Measurements from ENCODE around the gene GRIK1. TPM values are rescaled to one million over a fixed set of nuclear protein-coding genes. Genes with fewer than 3 reads are reported as not detected.

The GRIK1 gene
- polyA plus RNA-seq, 1 experiment = not detected

DNA sequence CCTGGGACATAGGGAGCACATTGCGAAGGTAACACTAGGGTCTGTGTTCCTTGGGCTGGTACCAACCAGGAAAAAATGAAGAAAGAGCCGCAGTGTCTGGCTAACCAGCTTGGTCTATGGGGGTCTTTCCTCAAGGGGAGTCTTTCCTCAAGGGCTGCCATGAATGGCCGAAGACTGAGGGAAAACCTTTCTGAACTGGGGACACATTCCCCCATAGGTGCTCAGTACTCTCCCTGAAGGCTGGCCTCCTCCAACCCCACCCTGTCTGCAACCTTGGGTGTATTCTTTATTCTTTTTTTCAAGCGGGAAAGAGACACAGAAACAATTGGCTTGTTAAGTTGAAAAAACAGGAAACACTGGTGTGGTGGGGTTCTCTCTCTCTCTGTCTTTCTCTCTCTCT lies 440.6 kb downstream of the GRIK1 start:
- Histone ChIP-seq H3K4me3 (ENCODE audit: low read depth, low read length) (no peak overlapping the region), H3K27me3 (ENCODE audit: control insufficient read depth, insufficient read depth, low read length) (no peaks in the 10 kb centered on the region), H3K9me3 (ENCODE audit: control insufficient read depth, insufficient read depth, low read length) (peaks cover 9% of the 10 kb centered on the region), H3K27ac (ENCODE audit: low read depth, low read length) (no peak overlapping the region)
- CTCF ChIA-PET = interaction anchor here (1.1 to 1.7 kb wide), 2 partner anchors 9 to 21 kb away, joined by 3 to 8 read pairs; no protein-coding TSS in a partner anchor
- POLR2A ChIA-PET = interaction anchor here (0.6 kb wide), 1 partner anchor 19 kb away, joined by 3 read pairs; no protein-coding TSS in a partner anchor
- TF ChIP-seq, protein P1, sequence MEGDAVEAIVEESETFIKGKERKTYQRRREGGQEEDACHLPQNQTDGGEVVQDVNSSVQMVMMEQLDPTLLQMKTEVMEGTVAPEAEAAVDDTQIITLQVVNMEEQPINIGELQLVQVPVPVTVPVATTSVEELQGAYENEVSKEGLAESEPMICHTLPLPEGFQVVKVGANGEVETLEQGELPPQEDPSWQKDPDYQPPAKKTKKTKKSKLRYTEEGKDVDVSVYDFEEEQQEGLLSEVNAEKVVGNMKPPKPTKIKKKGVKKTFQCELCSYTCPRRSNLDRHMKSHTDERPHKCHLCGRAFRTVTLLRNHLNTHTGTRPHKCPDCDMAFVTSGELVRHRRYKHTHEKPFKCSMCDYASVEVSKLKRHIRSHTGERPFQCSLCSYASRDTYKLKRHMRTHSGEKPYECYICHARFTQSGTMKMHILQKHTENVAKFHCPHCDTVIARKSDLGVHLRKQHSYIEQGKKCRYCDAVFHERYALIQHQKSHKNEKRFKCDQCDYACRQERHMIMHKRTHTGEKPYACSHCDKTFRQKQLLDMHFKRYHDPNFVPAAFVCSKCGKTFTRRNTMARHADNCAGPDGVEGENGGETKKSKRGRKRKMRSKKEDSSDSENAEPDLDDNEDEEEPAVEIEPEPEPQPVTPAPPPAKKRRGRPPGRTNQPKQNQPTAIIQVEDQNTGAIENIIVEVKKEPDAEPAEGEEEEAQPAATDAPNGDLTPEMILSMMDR (IDR thresholded peaks at IDR 0.05; ENCODE audit: low read depth, low read length) = no peak
- no peak for DNase-seq (ENCODE audit: low read depth, low spot score)

DNA sequence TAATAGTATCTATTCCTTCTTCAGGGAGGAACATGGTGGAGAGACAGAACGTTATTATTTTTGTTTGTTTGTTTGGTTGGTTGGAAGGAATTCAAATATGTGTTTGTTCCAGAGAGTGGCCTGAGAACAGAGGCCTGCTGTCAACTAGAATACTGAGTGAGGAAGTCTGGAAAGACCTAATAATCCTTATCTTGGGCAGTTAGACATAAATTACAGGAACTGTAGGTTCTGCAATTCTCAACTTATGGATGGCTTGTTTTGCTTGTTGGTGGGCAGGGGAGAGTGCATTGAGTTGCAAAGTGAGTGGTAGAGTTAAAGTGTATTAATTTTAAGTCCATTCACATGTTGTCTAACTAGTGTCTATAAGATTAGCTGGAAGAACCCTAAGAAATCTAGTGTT lies 443.5 kb downstream of the GRIK1 start:
- POLR2A ChIA-PET = no interaction called here
- no peaks in the 10 kb centered on the region for H3K27me3 ChIP-seq (ENCODE audit: control insufficient read depth, insufficient read depth, low read length)
- TF ChIP-seq, protein P1 (IDR thresholded peaks at IDR 0.05; ENCODE audit: low read depth, low read length) = no peak
- no peak overlapping the region for H3K27ac ChIP-seq (ENCODE audit: low read depth, low read length)
- no peak for DNase-seq (ENCODE audit: low read depth, low spot score)
- CTCF ChIA-PET = no interaction called here
- no peak overlapping the region for H3K4me3 ChIP-seq (ENCODE audit: low read depth, low read length)
- peaks cover 9% of the 10 kb centered on the region for H3K9me3 ChIP-seq (ENCODE audit: control insufficient read depth, insufficient read depth, low read length)

DNA sequence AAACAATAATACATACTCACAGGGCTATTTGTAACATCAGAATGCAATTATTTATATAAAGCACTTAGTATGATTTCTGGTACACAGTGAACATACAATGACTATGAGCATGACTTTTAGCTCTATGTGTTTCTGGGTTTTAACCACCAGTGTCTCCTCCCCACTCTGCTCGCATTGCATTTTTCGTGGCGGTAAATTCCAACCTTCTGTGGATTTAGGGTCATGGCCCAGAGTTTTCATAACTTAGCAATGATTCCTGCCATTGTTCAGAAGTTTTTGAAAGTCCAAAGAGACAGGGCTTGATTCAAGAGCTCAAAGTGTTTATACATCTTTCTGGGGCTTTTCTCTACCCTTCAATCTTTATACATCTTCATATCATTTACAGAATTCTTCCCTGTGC lies 449.8 kb downstream of the GRIK1 start:
- no peaks in the 10 kb centered on the region for H3K9me3 ChIP-seq (ENCODE audit: control insufficient read depth, insufficient read depth, low read length)
- TF ChIP-seq, protein P1 (IDR thresholded peaks at IDR 0.05; ENCODE audit: low read depth, low read length) = no peak
- POLR2A ChIA-PET = no interaction called here
- H3K4me3 ChIP-seq (ENCODE audit: low read depth, low read length) = no peak overlapping the region
- CTCF ChIA-PET = interaction anchor here (1.1 to 1.2 kb wide), 2 partner anchors 10 to 359 kb away, joined by 3 to 8 read pairs; no protein-coding TSS in a partner anchor
- no peak overlapping the region for H3K27ac ChIP-seq (ENCODE audit: low read depth, low read length)
- no peaks in the 10 kb centered on the region for H3K27me3 ChIP-seq (ENCODE audit: control insufficient read depth, insufficient read depth, low read length)
- no peak for DNase-seq (ENCODE audit: low read depth, low spot score)

DNA sequence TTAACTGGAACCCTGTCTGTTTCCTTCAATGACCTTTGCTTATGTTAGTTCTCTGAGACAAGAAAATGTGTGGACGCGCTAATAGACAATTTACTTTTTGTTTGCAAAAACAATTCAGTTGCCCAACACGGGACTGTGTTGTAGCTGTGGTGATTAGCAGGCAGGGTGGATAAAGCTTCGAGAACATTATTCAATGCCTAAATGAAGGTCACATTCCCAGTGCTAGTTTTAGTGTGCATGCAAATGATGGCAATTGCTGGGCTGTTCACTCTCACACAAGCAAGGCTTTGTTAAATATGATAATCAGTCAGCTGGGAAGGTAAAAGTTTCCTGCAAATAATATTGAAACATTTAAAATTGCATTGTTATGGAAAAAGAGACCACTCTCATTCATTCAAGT lies 452.6 kb downstream of the GRIK1 start:
- POLR2A ChIA-PET = no interaction called here
- Histone ChIP-seq H3K27me3 (ENCODE audit: control insufficient read depth, insufficient read depth, low read length) (no peaks in the 10 kb centered on the region), H3K4me3 (ENCODE audit: low read depth, low read length) (no peak overlapping the region), H3K27ac (ENCODE audit: low read depth, low read length) (no peak overlapping the region), H3K9me3 (ENCODE audit: control insufficient read depth, insufficient read depth, low read length) (no peaks in the 10 kb centered on the region)
- TF ChIP-seq, protein P1 (IDR thresholded peaks at IDR 0.05; ENCODE audit: low read depth, low read length) = no peak
- CTCF ChIA-PET = no interaction called here
- DNase-seq (ENCODE audit: low read depth, low spot score) = no peak

Other genes with a start within 250 kb of the GRIK1 start
- not detected in 2 replicates for gene CLDN17, start 226.8 kb upstream of the GRIK1 start, polyA plus RNA-seq (2011; rRNA removed)